HEK293 (cell line): ENCODE measurements around the gene GPLD1.
A peak's percentile ranks its signal among the peaks of the same experiment; 100 is the strongest.

Experiments used
- CTCF ChIA-PET: fragments of 350-600 bp; formaldehyde crosslinking; extraction: SDS; loops from one replicate; lab custom pipeline; 2021; ENCODE audit warnings: antibody characterized with exemption; lab: Yijun Ruan, JAX
- POLR2A ChIA-PET: fragments of 300-600 bp; formaldehyde crosslinking; extraction: SDS; loops from one replicate; lab custom pipeline; 2020; ENCODE audit warnings: antibody characterized with exemption, inconsistent platforms; lab: Yijun Ruan, JAX
- H3K27ac ChIP-seq: fragments of 200-500 bp; sonication (Bioruptor generic); 2 replicates; pipeline ENCODE4 v1.5.1; 2014; ENCODE audit warnings: low read depth, low read length, control low read depth, inconsistent platforms; ENCODE audit errors: extremely low read depth
- H3K36me3 ChIP-seq, 2 experiments: fragments of 200-500 bp in 1 of 2; sonication (Bioruptor generic) in 1 of 2; 1 replicate in 1 of 2; 2 replicates in 1 of 2; pipeline ENCODE4 v1.5.1; 2014 to 2017; ENCODE audit warnings: inconsistent platforms in 2 of 2, low read length in 2 of 2; ENCODE audit not compliant: control insufficient read depth in 2 of 2, insufficient read depth in 1 of 2
- H3K4me1 ChIP-seq: fragments of 200-500 bp; sonication (Bioruptor generic); 2 replicates; pipeline ENCODE4 v1.5.1; 2014; ENCODE audit warnings: mild to moderate bottlenecking, low read length, inconsistent platforms; ENCODE audit not compliant: control insufficient read depth, insufficient read depth
- H3K4me3 ChIP-seq: 2 replicates; pipeline ENCODE4 v1.5.1; 2011; ENCODE audit warnings: low read depth, mild to moderate bottlenecking, control low read depth, low read length, moderate library complexity
- H3K9me3 ChIP-seq: fragments of 200-500 bp; sonication (Bioruptor generic); 2 replicates; pipeline ENCODE4 v1.5.1; 2014; ENCODE audit warnings: low read depth, low read length, inconsistent platforms; ENCODE audit not compliant: control insufficient read depth, insufficient read depth
- CTCF ChIP-seq: fragments of 450-650 bp; formaldehyde crosslinking; IDR thresholded peaks from 2 replicates; pipeline ENCODE4 v1.5.1; 2016; ENCODE audit warnings: missing biosample characterization, missing genetic modification characterization
- PRDM10 ChIP-seq: fragments of 450-650 bp; formaldehyde crosslinking; IDR thresholded peaks from 2 replicates; pipeline ENCODE4 v1.5.1; 2016; ENCODE audit warnings: missing biosample characterization, missing genetic modification characterization
- SCRT2 ChIP-seq: fragments of 450-650 bp; formaldehyde crosslinking; IDR thresholded peaks from 2 replicates; pipeline ENCODE4 v1.5.1; 2016; ENCODE audit warnings: missing biosample characterization, missing genetic modification characterization
- SP7 ChIP-seq: fragments of 450-650 bp; formaldehyde crosslinking; IDR thresholded peaks from 2 replicates; pipeline ENCODE4 v1.5.1; 2016; ENCODE audit warnings: missing biosample characterization, missing genetic modification characterization
- ZNF16 ChIP-seq: fragments of 450-650 bp; formaldehyde crosslinking; IDR thresholded peaks from 2 replicates; pipeline ENCODE4 v1.5.1; 2016; ENCODE audit warnings: low read depth, missing biosample characterization, missing genetic modification characterization
- ZNF175 ChIP-seq: fragments of 450-650 bp; formaldehyde crosslinking; IDR thresholded peaks from 2 replicates; pipeline ENCODE4 v1.5.1; 2016; ENCODE audit warnings: missing biosample characterization, missing genetic modification characterization
- ZNF214 ChIP-seq: fragments of 450-650 bp; formaldehyde crosslinking; IDR thresholded peaks from 2 replicates; pipeline ENCODE4 v1.5.1; 2017; ENCODE audit warnings: missing biosample characterization, mild to moderate bottlenecking, missing genetic modification characterization, borderline replicate concordance
- ZNF221 ChIP-seq: fragments of 450-650 bp; formaldehyde crosslinking; IDR thresholded peaks from 2 replicates; pipeline ENCODE4 v1.5.1; 2017; ENCODE audit warnings: missing biosample characterization, missing genetic modification characterization, borderline replicate concordance
- ZNF266 ChIP-seq: fragments of 450-650 bp; formaldehyde crosslinking; IDR thresholded peaks from 2 replicates; pipeline ENCODE4 v1.5.1; 2016; ENCODE audit warnings: missing biosample characterization, missing genetic modification characterization, low read depth
- ZNF292 ChIP-seq: fragments of 450-650 bp; formaldehyde crosslinking; IDR thresholded peaks from 2 replicates; pipeline ENCODE4 v1.5.1; 2016; ENCODE audit warnings: low read depth, missing biosample characterization, missing genetic modification characterization, borderline replicate concordance
- ZNF362 ChIP-seq: fragments of 450-650 bp; formaldehyde crosslinking; IDR thresholded peaks from 2 replicates; pipeline ENCODE4 v1.5.1; 2016; ENCODE audit warnings: missing biosample characterization, missing genetic modification characterization
- ZNF48 ChIP-seq: fragments of 450-650 bp; formaldehyde crosslinking; IDR thresholded peaks from 2 replicates; pipeline ENCODE4 v1.5.1; 2016; ENCODE audit warnings: missing biosample characterization, missing genetic modification characterization
- ZNF654 ChIP-seq: fragments of 450-650 bp; formaldehyde crosslinking; IDR thresholded peaks from 2 replicates; pipeline ENCODE4 v1.5.1; 2016; ENCODE audit warnings: low read depth, missing biosample characterization, missing genetic modification characterization
- ZNF660 ChIP-seq: fragments of 450-650 bp; IDR thresholded peaks from 2 replicates; pipeline ENCODE4 v1.5.1; 2018; ENCODE audit warnings: missing biosample characterization, mild to moderate bottlenecking, missing genetic modification characterization
- ZNF692 ChIP-seq: fragments of 450-650 bp; formaldehyde crosslinking; IDR thresholded peaks from 2 replicates; pipeline ENCODE4 v1.5.1; 2016; ENCODE audit warnings: missing biosample characterization, missing genetic modification characterization
- ZNF747 ChIP-seq: fragments of 450-650 bp; formaldehyde crosslinking; IDR thresholded peaks from 2 replicates; pipeline ENCODE4 v1.5.1; 2016; ENCODE audit warnings: missing biosample characterization, missing genetic modification characterization
- ZNF830 ChIP-seq: fragments of 450-650 bp; IDR thresholded peaks from 2 replicates; pipeline ENCODE4 v1.5.0; 2018; ENCODE audit warnings: missing biosample characterization, missing genetic modification characterization, low read depth, mild to moderate bottlenecking, moderate library complexity
- ZSCAN23 ChIP-seq: fragments of 450-650 bp; formaldehyde crosslinking; IDR thresholded peaks from 2 replicates; pipeline ENCODE4 v1.5.1; 2016; ENCODE audit warnings: missing biosample characterization, missing genetic modification characterization

GPLD1 gene

GRCh38 chr6:24534329-24534728 lies 45.0 kb upstream of the GPLD1 start:
- no peak overlapping the region for H3K4me3 ChIP-seq
- peaks cover 0 to 15% of the 10 kb centered on the region in 2 experiments; a peak in 2 of 3 replicates for H3K36me3 ChIP-seq
- no peaks in the 10 kb centered on the region for H3K9me3 ChIP-seq
- no peak overlapping the region for H3K27ac ChIP-seq
- no peak for TF ChIP-seq SCRT2 (tag by site-specific recombination)
- CTCF ChIA-PET: interaction anchor here (3.8 kb wide), 1 partner anchor 46 kb away, joined by 23 read pairs; no protein-coding TSS in a partner anchor
- POLR2A ChIA-PET: no interaction called here
- H3K4me1 ChIP-seq: peaks cover 10% of the 10 kb centered on the region; the same call in 1 of the 2 replicates

GRCh38 chr6:24529985-24530384 lies 40.6 kb upstream of the GPLD1 start:
- ChIA-PET POLR2A (interaction anchor here (0.6 kb wide), 1 partner anchor 137 kb away, joined by 3 read pairs; the partner anchor contains the start of gene ACOT13), CTCF (interaction anchor here (0.6 to 2.8 kb wide), 5 partner anchors 9 to 278 kb away, joined by 3 to 12 read pairs (median 4); no protein-coding TSS in a partner anchor)
- Histone ChIP-seq H3K9me3 (no peaks in the 10 kb centered on the region), H3K4me1 (no peaks in the 10 kb centered on the region), H3K36me3 (peaks cover 7 to 12% of the 10 kb centered on the region in 2 experiments; a peak in 2 of 3 replicates), H3K4me3 (no peak overlapping the region), H3K27ac (no peak overlapping the region)
- TF ChIP-seq ZNF214 (tag by site-specific recombination) (no peak), ZNF747 (tag by site-specific recombination) (no peak), ZSCAN23 (tag by site-specific recombination) (no peak), ZNF16 (no peak), ZNF660 (tag by site-specific recombination) (no peak), ZNF175 (tag by site-specific recombination) (no peak), PRDM10 (tag by site-specific recombination) (no peak), ZNF830 (tag by site-specific recombination) (no peak), ZNF362 (no peak), ZNF221 (tag by site-specific recombination) (no peak), ZNF692 (tag by site-specific recombination) (no peak), ZNF266 (no peak), SP7 (no peak)

- Histone ChIP-seq H3K9me3 (no peaks in the 10 kb centered on the region), H3K36me3 (peaks cover 0 to 7% of the 10 kb centered on the region in 2 experiments; a peak in 1 of 3 replicates), H3K4me1 (no peaks in the 10 kb centered on the region), H3K4me3 (no peak overlapping the region), H3K27ac (no peak overlapping the region)
- POLR2A ChIA-PET: interaction anchor here (0.7 kb wide), 1 partner anchor 88 kb away, joined by 4 read pairs; no protein-coding TSS in a partner anchor
- TF ChIP-seq ZNF292 (tag by site-specific recombination) (no peak), ZNF830 (tag by site-specific recombination) (no peak), ZNF654 (tag by site-specific recombination) (peak; percentile 72), ZNF48 (tag by site-specific recombination) (no peak), CTCF (tag by site-specific recombination) (peak; percentile 37; the same call in 1 of the 2 replicates)
- CTCF ChIA-PET: interaction anchor here (0.5 to 3.7 kb wide), 14 partner anchors 13 to 1221 kb away, joined by 3 to 32 read pairs (median 6); partner anchors contain the start of gene ALDH5A1
These were observed 35.4 kb upstream of the GPLD1 start for GRCh38 chr6:24524805-24525204.
